Measurements from ENCODE around the gene MAPRE3. TPM values are rescaled to one million over a fixed set of nuclear protein-coding genes. Genes with fewer than 3 reads are reported as not detected.

MAPRE3 gene
- total and polyA plus RNA-seq, 9 of the 15 experiments (the other 6 are each of a cell fraction or from before 2014, with no cell fraction given), result 0.70 to 43.2 (median 12.6) TPM

GRCh38 chr2:27070653-27071276 lies 100.3 kb downstream of the MAPRE3 start (continued):
- no peak for TF ChIP-seq ZNF407 (IDR thresholded peaks at IDR 0.05; ENCODE audit: low read depth)
- TF ChIP-seq RBFOX2 (IDR thresholded peaks at IDR 0.05; ENCODE audit: low read depth, low read length), result no peak
- TF ChIP-seq ZBTB1 (CRISPR knock-in tag; IDR thresholded peaks at IDR 0.05; ENCODE audit: borderline replicate concordance, low read depth), result no peak
- TF ChIP-seq ZNF76 (CRISPR knock-in tag; IDR thresholded peaks at IDR 0.05; ENCODE audit: borderline replicate concordance), result no peak

All from K562 (cell line).